GM23338 (cell line): Measurements from ENCODE around the gene RETNLB. TPM values are rescaled to one million over a fixed set of nuclear protein-coding genes. Genes with fewer than 3 reads are reported as not detected.

Experiments used
- ATAC-seq: fragments of 200-7000 bp; cut with Tn5 transposase; 3 replicates; pipeline ENCODE4 v1.9.1; 2020
- DNase-seq: peaks from one replicate; pipeline ENCODE4 v3.0.0-alpha.2; 2015; ENCODE audit warnings: low spot score
- H2AFZ ChIP-seq: fragments of 200-600 bp; sonication (generic); 2 replicates; pipeline ENCODE4 v1.8.0; 2016; ENCODE audit warnings: antibody characterized with exemption, mild to moderate bottlenecking, moderate library complexity
- H3F3A ChIP-seq: fragments of 200-600 bp; sonication (generic); replicated peaks from 2 replicates; pipeline ENCODE4 v1.8.0; 2017; ENCODE audit warnings: antibody characterized with exemption, mixed run types, low read depth
- H3K27ac ChIP-seq: fragments of 200-600 bp; sonication (generic); 2 replicates; pipeline ENCODE4 v1.6.1; 2016; ENCODE audit warnings: low read depth
- H3K27me3 ChIP-seq: fragments of 200-600 bp; sonication (generic); 2 replicates; pipeline ENCODE4 v1.8.0; 2016; ENCODE audit warnings: mild to moderate bottlenecking, mixed run types, moderate library complexity; ENCODE audit not compliant: insufficient read depth
- H3K36me3 ChIP-seq: fragments of 200-600 bp; sonication (generic); 2 replicates; pipeline ENCODE4 v1.8.0; 2016; ENCODE audit warnings: mild to moderate bottlenecking; ENCODE audit not compliant: insufficient read depth
- H3K4me1 ChIP-seq: fragments of 200-600 bp; sonication (generic); 2 replicates; pipeline ENCODE4 v1.8.0; 2016; ENCODE audit warnings: mild to moderate bottlenecking, moderate library complexity; ENCODE audit not compliant: insufficient read depth
- H3K4me2 ChIP-seq: fragments of 200-600 bp; sonication (generic); 2 replicates; pipeline ENCODE4 v1.7.1; 2017; ENCODE audit warnings: mixed run types
- H3K4me3 ChIP-seq: fragments of 200-600 bp; sonication (generic); 2 replicates; pipeline ENCODE4 v1.6.1; 2016; ENCODE audit warnings: mixed run types
- H3K79me2 ChIP-seq: fragments of 200-600 bp; sonication (generic); replicated peaks from 2 replicates; pipeline ENCODE4 v1.8.0; 2017; ENCODE audit warnings: mild to moderate bottlenecking; ENCODE audit not compliant: insufficient read depth
- H3K9me2 ChIP-seq: fragments of 200-600 bp; sonication (generic); 2 replicates; pipeline ENCODE4 v1.8.0; 2017; ENCODE audit not compliant: insufficient read depth
- H4K20me1 ChIP-seq: fragments of 200-600 bp; sonication (generic); replicated peaks from 2 replicates; pipeline ENCODE4 v1.8.0; 2017; ENCODE audit warnings: mild to moderate bottlenecking; ENCODE audit not compliant: insufficient read depth
- H3K27ac Mint-ChIP-seq: 2 replicates; pipeline ENCODE4 v1.8.0; 2020; ENCODE audit warnings: inconsistent platforms, mild to moderate bottlenecking, moderate library complexity, mixed read lengths
- H3K27me3 Mint-ChIP-seq: 3 replicates; pipeline ENCODE4 v1.8.0; 2022; ENCODE audit warnings: low read depth, mild to moderate bottlenecking, moderate library complexity, mixed read lengths, inconsistent platforms; ENCODE audit not compliant: insufficient read depth, poor library complexity
- H3K36me3 Mint-ChIP-seq: 3 replicates; pipeline ENCODE4 v1.8.0; 2021; ENCODE audit warnings: low read depth, mild to moderate bottlenecking, inconsistent platforms, moderate library complexity, mixed read lengths
- H3K4me1 Mint-ChIP-seq: 3 replicates; pipeline ENCODE4 v1.8.0; 2020; ENCODE audit warnings: mild to moderate bottlenecking, inconsistent platforms, mixed read lengths
- H3K4me3 Mint-ChIP-seq: 3 replicates; pipeline ENCODE4 v1.8.0; 2021; ENCODE audit warnings: moderate library complexity, mild to moderate bottlenecking, inconsistent platforms, mixed read lengths
- H3K9me3 Mint-ChIP-seq: 3 replicates; pipeline ENCODE4 v1.8.0; 2020; ENCODE audit warnings: moderate library complexity, mild to moderate bottlenecking, inconsistent platforms, mixed read lengths
- CREB1 ChIP-seq: fragments of 250-450 bp; sonication (Bioruptor Pico); IDR thresholded peaks from 2 replicates; pipeline ENCODE4 v1.5.0; 2020; ENCODE audit warnings: low read depth, mild to moderate bottlenecking, moderate library complexity
- EZH2 ChIP-seq: fragments of 200-600 bp; sonication (generic); IDR thresholded peaks from one replicate; pipeline ENCODE4 v1.8.0; 2017; ENCODE audit warnings: antibody characterized with exemption, mild to moderate bottlenecking, low read depth; ENCODE audit not compliant: unreplicated experiment
- EZH2phosphoT487 ChIP-seq: fragments of 200-600 bp; sonication (generic); IDR thresholded peaks from one replicate; pipeline ENCODE4 v1.8.1; 2018; ENCODE audit warnings: antibody characterized with exemption; ENCODE audit not compliant: unreplicated experiment
- JUNB ChIP-seq: IDR thresholded peaks from one replicate; pipeline ENCODE4 v1.6.1; 2016; ENCODE audit warnings: antibody characterized with exemption; ENCODE audit not compliant: unreplicated experiment
- NANOG ChIP-seq: IDR thresholded peaks from 2 replicates; pipeline ENCODE4 v1.6.1; 2016; ENCODE audit warnings: antibody characterized with exemption, borderline replicate concordance
- POLR2AphosphoS5 ChIP-seq: IDR thresholded peaks from 2 replicates; pipeline ENCODE4 v1.6.1; 2016; ENCODE audit warnings: antibody characterized with exemption, low read depth
- REST ChIP-seq: IDR thresholded peaks from one replicate; pipeline ENCODE4 v1.6.1; 2018; ENCODE audit warnings: antibody characterized with exemption; ENCODE audit not compliant: unreplicated experiment
- STAT1 ChIP-seq: IDR thresholded peaks from one replicate; pipeline ENCODE4 v1.6.1; 2016; ENCODE audit warnings: antibody characterized with exemption; ENCODE audit not compliant: unreplicated experiment
- ZNF114 ChIP-seq: fragments of 250-450 bp; sonication (Bioruptor Pico); IDR thresholded peaks from 2 replicates; pipeline ENCODE4 v1.5.0; 2020; ENCODE audit warnings: mild to moderate bottlenecking, moderate library complexity
- ZNF331 ChIP-seq: fragments of 250-450 bp; sonication (Bioruptor Pico); IDR thresholded peaks from 2 replicates; pipeline ENCODE4 v1.5.0; 2020; ENCODE audit warnings: low read depth, mild to moderate bottlenecking, moderate library complexity
- ZNF462 ChIP-seq: fragments of 250-450 bp; sonication (Bioruptor Pico); IDR thresholded peaks from 2 replicates; pipeline ENCODE4 v1.5.0; 2020; ENCODE audit warnings: mild to moderate bottlenecking, moderate library complexity
- long read RNA-seq: library from polyadenylated mRNA; unstranded; transcript quantifications from one replicate; pipeline ENCODE4 v2.0.0, GENCODE V29; 2020; ENCODE audit not compliant: unreplicated experiment
- polyA plus RNA-seq: library from polyadenylated mRNA; unstranded; fragments of >200 nt; fragmentation: Nextera tagmentation; extraction: Ambion mirVana; gene quantifications from 2 replicates; pipeline ENCODE4 v1.2.1, GENCODE V29; 2016
- total RNA-seq: library from RNA; depleted of rRNA; stranded (reverse); fragments of >200 nt; shearing (Covaris generic); gene quantifications from 2 replicates; pipeline ENCODE4 v1.2.3, GENCODE V29; 2014; rRNA removed
- TF ChIP-seq, protein P1 (sequence below): IDR thresholded peaks from 2 replicates; pipeline ENCODE4 v1.6.1; 2016; ENCODE audit warnings: antibody characterized with exemption

Gene RETNLB
- total RNA-seq (not detected in 2 replicates), polyA plus RNA-seq (not detected in 2 replicates)
- long read RNA-seq, result 0 reads

GRCh38 chr3:108757404-108757982, at the start of gene RETNLB:
TSS of gene RETNLB (minus strand) at chr3:108757410. CDS start at chr3:108757185, 225 bp downstream.
- peaks cover 3% of the 10 kb centered on the region; the same call in 1 of the 3 replicates for H3K9me3 Mint-ChIP-seq
- peaks cover 2% of the 10 kb centered on the region; the same call in 2 of the 3 replicates for H3K36me3 Mint-ChIP-seq
- no peaks in the 10 kb centered on the region for H3K9me2 ChIP-seq
- H3K4me3 ChIP-seq, result no peak within 1 kb of the TSS
- no peak for ATAC-seq
- H3K4me1 ChIP-seq, result no peaks in the 10 kb centered on the region
- TF ChIP-seq EZH2phosphoT487, result no peak
- no peak for TF ChIP-seq JUNB
- TF ChIP-seq ZNF331 (CRISPR knock-in tag), result no peak
- TF ChIP-seq POLR2AphosphoS5, result no peak
- TF ChIP-seq, protein P1, sequence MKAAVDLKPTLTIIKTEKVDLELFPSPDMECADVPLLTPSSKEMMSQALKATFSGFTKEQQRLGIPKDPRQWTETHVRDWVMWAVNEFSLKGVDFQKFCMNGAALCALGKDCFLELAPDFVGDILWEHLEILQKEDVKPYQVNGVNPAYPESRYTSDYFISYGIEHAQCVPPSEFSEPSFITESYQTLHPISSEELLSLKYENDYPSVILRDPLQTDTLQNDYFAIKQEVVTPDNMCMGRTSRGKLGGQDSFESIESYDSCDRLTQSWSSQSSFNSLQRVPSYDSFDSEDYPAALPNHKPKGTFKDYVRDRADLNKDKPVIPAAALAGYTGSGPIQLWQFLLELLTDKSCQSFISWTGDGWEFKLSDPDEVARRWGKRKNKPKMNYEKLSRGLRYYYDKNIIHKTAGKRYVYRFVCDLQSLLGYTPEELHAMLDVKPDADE, result no peak
- no peak for TF ChIP-seq ZNF462 (CRISPR knock-in tag)
- no peak for TF ChIP-seq ZNF114
- TF ChIP-seq CREB1 (CRISPR knock-in tag), result no peak
- TF ChIP-seq NANOG, result no peak
- no peak for TF ChIP-seq STAT1
- TF ChIP-seq REST, result no peak
- no peak for TF ChIP-seq EZH2
- no peaks in the 10 kb centered on the region for H4K20me1 ChIP-seq
- H3K79me2 ChIP-seq, result no peaks in the 10 kb centered on the region
- no peak within 1 kb of the TSS for H2AFZ ChIP-seq
- H3K4me3 Mint-ChIP-seq, result no peak within 1 kb of the TSS
- H3K4me2 ChIP-seq, result no peak within 1 kb of the TSS
- no peak within 1 kb of the TSS for H3K27ac Mint-ChIP-seq
- no peaks in the 10 kb centered on the region for H3K36me3 ChIP-seq
- H3K27me3 Mint-ChIP-seq, result no peaks in the 10 kb centered on the region
- H3K27ac ChIP-seq, result no peak within 1 kb of the TSS
- no peaks in the 10 kb centered on the region for H3F3A ChIP-seq
- no peak for DNase-seq
- no peaks in the 10 kb centered on the region for H3K4me1 Mint-ChIP-seq
- no peaks in the 10 kb centered on the region for H3K27me3 ChIP-seq
